H1 (cell line): ENCODE data around the gene GTF3C2. TPM values are rescaled to one million over a fixed set of nuclear protein-coding genes. Genes with fewer than 3 reads are reported as not detected.
A peak's percentile ranks its signal among the peaks of the same experiment; 100 is the strongest.

Experiments
- CTCF ChIA-PET: fragments of 300-600 bp; sonication (Branson Sonifier 250); formaldehyde crosslinking; loops from one replicate; lab custom pipeline; 2021; ENCODE audit not compliant: partially characterized antibody; lab: Charles Lee
- POLR2A ChIA-PET: fragments of 300-600 bp; sonication (Branson Sonifier 250); formaldehyde crosslinking; loops from one replicate; lab custom pipeline; 2021; ENCODE audit warnings: inconsistent platforms; ENCODE audit not compliant: partially characterized antibody; lab: Charles Lee
- DNase-seq, 2 experiments: peaks; one replicate each; pipeline versions ENCODE4 v3.0.0 to v3.0.0-alpha.2; 2010 to 2022; ENCODE audit warnings: low spot score in 2 of 2, low read depth in 1 of 2, mixed read lengths in 1 of 2
- FAIRE-seq: peaks from 2 replicates; lab custom pipeline; 2011; peaks lifted over from hg19 to GRCh38; lab: Jason Lieb, UNC
- H2AFZ ChIP-seq: 2 replicates; pipeline ENCODE4 v1.8.1; 2012; ENCODE audit warnings: low read length, inconsistent platforms
- H2AK5ac ChIP-seq: 2 replicates; pipeline ENCODE4 v1.6.1; 2013; ENCODE audit warnings: low read depth, low read length
- H2BK120ac ChIP-seq: replicated peaks from 2 replicates; pipeline ENCODE3; 2013; ENCODE audit warnings: low read depth, low read length, inconsistent platforms
- H2BK12ac ChIP-seq: 2 replicates; pipeline ENCODE4 v1.6.1; 2013; ENCODE audit warnings: low read depth, low read length
- H2BK15ac ChIP-seq: 2 replicates; pipeline ENCODE4 v1.6.1; 2013; ENCODE audit warnings: low read length
- H2BK20ac ChIP-seq: 2 replicates; pipeline ENCODE4 v1.6.1; 2013; ENCODE audit warnings: low read length
- H2BK5ac ChIP-seq: 2 replicates; pipeline ENCODE4 v1.6.1; 2013; ENCODE audit warnings: low read depth, low read length
- H3K14ac ChIP-seq: 2 replicates; pipeline ENCODE4 v1.6.1; 2013; ENCODE audit warnings: inconsistent platforms; ENCODE audit not compliant: insufficient read length
- H3K18ac ChIP-seq: 2 replicates; pipeline ENCODE4 v1.6.1; 2013; ENCODE audit warnings: low read length; ENCODE audit errors: extremely low read depth
- H3K23ac ChIP-seq: 2 replicates; pipeline ENCODE4 v1.6.1; 2013; ENCODE audit warnings: inconsistent platforms; ENCODE audit not compliant: insufficient read length
- H3K23me2 ChIP-seq: 2 replicates; pipeline ENCODE4 v1.6.1; 2013; ENCODE audit warnings: low read depth, low read length
- H3K27ac ChIP-seq: 2 replicates; pipeline ENCODE4 v1.6.1; 2011; ENCODE audit warnings: low read depth, low read length, inconsistent platforms
- H3K27me3 ChIP-seq, 4 experiments: replicated peaks in 1 of 4; 1 replicate in 1 of 4; 2 replicates in 3 of 4; pipeline versions ENCODE4 v1.6.1 to v1.8.1; 2011 to 2013; ENCODE audit warnings: low read length in 3 of 4, mild to moderate bottlenecking in 3 of 4, inconsistent platforms in 2 of 4, mixed read lengths in 2 of 4, moderate library complexity in 1 of 4; ENCODE audit not compliant: control insufficient read depth in 3 of 4, insufficient read depth in 3 of 4; ENCODE audit errors: extremely low read depth in 1 of 4
- H3K36me3 ChIP-seq, 4 experiments: 2 replicates each; pipeline versions ENCODE4 v1.6.1 to v1.8.1; 2011 to 2013; ENCODE audit warnings: mild to moderate bottlenecking in 4 of 4, low read length in 3 of 4, moderate library complexity in 2 of 4, control low read depth in 1 of 4, inconsistent platforms in 1 of 4; ENCODE audit not compliant: insufficient read depth in 4 of 4, control insufficient read depth in 2 of 4
- H3K4ac ChIP-seq: replicated peaks from 2 replicates; pipeline ENCODE3; 2013; ENCODE audit warnings: low read length, low read depth, mixed read lengths, inconsistent platforms; ENCODE audit not compliant: insufficient read length
- H3K4me1 ChIP-seq, 4 experiments: replicated peaks in 1 of 4; 1 replicate in 1 of 4; 2 replicates in 3 of 4; pipeline versions ENCODE4 v1.6.1 to v1.8.1; 2011 to 2013; ENCODE audit warnings: low read length in 3 of 4, inconsistent platforms in 2 of 4, mixed read lengths in 1 of 4; ENCODE audit not compliant: insufficient read depth in 4 of 4, control insufficient read depth in 3 of 4
- H3K4me2 ChIP-seq, 2 experiments: 2 replicates each; pipeline versions ENCODE4 v1.6.1 to v1.8.1; 2011 to 2013; ENCODE audit warnings: low read depth in 2 of 2, low read length in 2 of 2, control low read depth in 1 of 2, inconsistent platforms in 1 of 2, mild to moderate bottlenecking in 1 of 2; ENCODE audit not compliant: insufficient read depth in 1 of 2
- H3K4me3 ChIP-seq, 4 experiments: fragments of 200-600, 300-600 bp in 1 of 4; sonication (generic), shearing (Covaris generic), sonication (Bioruptor Twin) in 1 of 4; 2 replicates each; pipeline versions ENCODE4 v1.5.1 to v1.8.1; 2011 to 2016; ENCODE audit warnings: low read length in 4 of 4, low read depth in 3 of 4, control low read depth in 2 of 4, inconsistent platforms in 2 of 4, mild to moderate bottlenecking in 2 of 4, mixed read lengths in 1 of 4, moderate library complexity in 1 of 4; ENCODE audit not compliant: insufficient read depth in 2 of 4; ENCODE audit errors: extremely low read depth in 1 of 4
- H3K56ac ChIP-seq: replicated peaks from 2 replicates; pipeline ENCODE3; 2013; ENCODE audit warnings: low read depth, mild to moderate bottlenecking, mixed read lengths, low read length, inconsistent platforms; ENCODE audit not compliant: insufficient read length
- H3K79me1 ChIP-seq: 2 replicates; pipeline ENCODE4 v1.6.1; 2013; ENCODE audit warnings: low read depth, low read length, control low read depth
- H3K79me2 ChIP-seq, 2 experiments: 2 replicates each; pipeline versions ENCODE4 v1.6.1 to v1.8.1; 2012 to 2013; ENCODE audit warnings: low read length in 2 of 2, mild to moderate bottlenecking in 2 of 2, inconsistent platforms in 1 of 2; ENCODE audit not compliant: insufficient read depth in 2 of 2, control insufficient read depth in 1 of 2
- H3K9ac ChIP-seq, 4 experiments: replicated peaks in 1 of 4; 1 replicate in 1 of 4; 2 replicates in 3 of 4; pipeline versions ENCODE4 v1.6.1 to v1.8.1; 2011 to 2013; ENCODE audit warnings: low read depth in 3 of 4, low read length in 3 of 4, control low read depth in 2 of 4, mild to moderate bottlenecking in 2 of 4, moderate library complexity in 2 of 4, inconsistent platforms in 1 of 4; ENCODE audit errors: extremely low read depth in 1 of 4
- H3K9me3 ChIP-seq, 2 experiments: 2 replicates each; pipeline versions ENCODE4 v1.6.1 to v1.8.1; 2012 to 2013; ENCODE audit warnings: mild to moderate bottlenecking in 2 of 2, moderate library complexity in 2 of 2, control low read depth in 1 of 2, inconsistent platforms in 1 of 2, low read depth in 1 of 2, low read length in 1 of 2, mixed read lengths in 1 of 2; ENCODE audit not compliant: insufficient read depth in 2 of 2
- H4K20me1 ChIP-seq, 2 experiments: replicated peaks in 1 of 2; 2 replicates each; pipeline versions ENCODE3 to v1.8.1; 2011 to 2013; ENCODE audit warnings: inconsistent platforms in 2 of 2, low read length in 2 of 2, mild to moderate bottlenecking in 1 of 2; ENCODE audit not compliant: insufficient read depth in 2 of 2, control insufficient read depth in 1 of 2
- H4K5ac ChIP-seq: 2 replicates; pipeline ENCODE4 v1.6.1; 2013; ENCODE audit warnings: low read length, low read depth, mixed read lengths, inconsistent platforms; ENCODE audit not compliant: insufficient read length
- H4K8ac ChIP-seq: 2 replicates; pipeline ENCODE4 v1.8.0; 2013; ENCODE audit warnings: mild to moderate bottlenecking, moderate library complexity, low read length, inconsistent platforms; ENCODE audit not compliant: insufficient read depth; ENCODE audit errors: extremely low read depth
- H4K91ac ChIP-seq: replicated peaks from 2 replicates; pipeline ENCODE3; 2013; ENCODE audit warnings: low read length, mixed read lengths, inconsistent platforms; ENCODE audit not compliant: insufficient read length
- CBX8 ChIP-seq: fragments of 300-800, 300-1000 bp; sonication (generic); IDR thresholded peaks from 2 replicates; pipeline ENCODE4 v1.7.1; 2016; ENCODE audit warnings: low read depth, low read length, borderline replicate concordance
- E2F6 ChIP-seq: IDR thresholded peaks from 2 replicates; pipeline ENCODE4 v1.6.1; 2012; ENCODE audit warnings: inconsistent platforms
- HDAC6 ChIP-seq: IDR thresholded peaks from one replicate; pipeline ENCODE4 v1.7.1; 2012; ENCODE audit warnings: low read depth, mild to moderate bottlenecking, inconsistent platforms, low read length, moderate library complexity
- JUND ChIP-seq: IDR thresholded peaks from 2 replicates; pipeline ENCODE4 v1.6.1; 2011; ENCODE audit warnings: mild to moderate bottlenecking, improper control_type of control experiment, low read length
- MAX ChIP-seq: IDR thresholded peaks from 2 replicates; pipeline ENCODE4 v1.6.1; 2012; ENCODE audit warnings: inconsistent platforms
- PHF8 ChIP-seq: fragments of 200-600 bp; sonication (generic); conservative IDR thresholded peaks from 2 replicates; pipeline ENCODE4 v1.7.1; 2012; ENCODE audit warnings: low read depth, mild to moderate bottlenecking, inconsistent platforms, low read length, moderate library complexity
- POLR2A ChIP-seq, 2 experiments: IDR thresholded peaks; 1 replicate in 1 of 2; 2 replicates in 1 of 2; pipeline ENCODE4 v1.6.1; 2011; ENCODE audit warnings: low read depth in 2 of 2, low read length in 2 of 2, mild to moderate bottlenecking in 2 of 2; ENCODE audit errors: control extremely low read depth in 1 of 2
- SIN3A ChIP-seq, 2 experiments: IDR thresholded peaks in 1 of 2; conservative IDR thresholded peaks in 1 of 2; 2 replicates each; pipeline ENCODE4 v1.6.1; 2011 to 2012; ENCODE audit warnings: low read length in 2 of 2, improper control_type of control experiment in 1 of 2, low read depth in 1 of 2, mild to moderate bottlenecking in 1 of 2
- SP1 ChIP-seq: IDR thresholded peaks from 2 replicates; pipeline ENCODE4 v1.6.1; 2011; ENCODE audit warnings: low read depth, low read length
- TCF12 ChIP-seq: IDR thresholded peaks from 2 replicates; pipeline ENCODE4 v1.6.1; 2011; ENCODE audit warnings: low read depth, mild to moderate bottlenecking, low read length
- WGBS, 2 experiments: shearing (Covaris generic) in 1 of 2; methylation state at CpG; one replicate each; pipeline versions ENCODE4 v1.1.6 to v1.1.7; 2013 to 2015; ENCODE audit warnings: low lambda C conversion rate in 2 of 2, mixed read lengths in 2 of 2, inconsistent platforms in 1 of 2, low coverage in 1 of 2, missing lambda C conversion rate in 1 of 2; ENCODE audit not compliant: insufficient replicate concordance in 2 of 2, insufficient coverage in 1 of 2, insufficient read length in 1 of 2; ENCODE audit errors: extremely low coverage in 1 of 2, missing lambda C conversion rate in 1 of 2; 5-methylcytosine and 5-hydroxymethylcytosine counted together
- polyA plus RNA-seq, 7 experiments: library from polyadenylated mRNA; depleted of rRNA in 3 of 7; stranded (reverse) in 5 of 7; unstranded in 2 of 7; fragments of >200 nt in 5 of 7; fragments of 200-250 nt in 2 of 7; gene quantifications; 1 replicate in 5 of 7; 2 replicates in 1 of 7; 4 replicates in 1 of 7; pipeline versions ENCODE4 v1.2.1 to v1.2.3, GENCODE V29; 2011 to 2013; ENCODE audit warnings: missing spikeins in 2 of 7, mixed read lengths in 2 of 7
- total RNA-seq: library from RNA; stranded (reverse); fragmentation: NEBNext Ultra II Directional; extraction: Animal tissue kit (Norgen Biotek cat#: 25700); gene quantifications from 2 replicates; pipeline ENCODE4 v1.2.1, GENCODE V29; 2021

The GTF3C2 gene
- total and polyA plus RNA-seq, 2 of the 8 experiments (the other 6 are each of a cell fraction or from before 2014, with no cell fraction given) = 118 to 127 TPM

- no peak overlapping the region for H4K5ac ChIP-seq
- H2BK5ac ChIP-seq = peak overlapping the region; percentile 23; the same call in 1 of the 2 replicates
- ChIA-PET POLR2A (interaction anchor here (0.6 to 2.4 kb wide), 8 partner anchors 8 to 66 kb away, joined by 3 to 13 read pairs (median 4); partner anchors contain the start of genes GTF3C2 and MPV17), CTCF (interaction anchor here (0.6 to 5.9 kb wide), 6 partner anchors 11 to 842 kb away, joined by 3 to 48 read pairs (median 3); no protein-coding TSS in a partner anchor)
- H2BK20ac ChIP-seq = no peak overlapping the region
- H4K8ac ChIP-seq = no peak overlapping the region
- H3K23me2 ChIP-seq = 0 out of 2 replicates have a peak, but pooled peaks cover 2% of the 10 kb centered on the region
- H2BK12ac ChIP-seq = no peak overlapping the region
- H2AK5ac ChIP-seq = no peak overlapping the region
- no peak for DNase-seq
- no peak overlapping the region for H2BK120ac ChIP-seq
- peaks cover 0 to 2% (median 0%) of the 10 kb centered on the region in 4 experiments; a peak in 1 of 7 replicates for H3K4me1 ChIP-seq
- no peak overlapping the region for H2AFZ ChIP-seq
- H2BK15ac ChIP-seq = no peak overlapping the region
- H3K9ac ChIP-seq = no peak overlapping the region
- H3K56ac ChIP-seq = no peak overlapping the region
- no peak overlapping the region for H3K27ac ChIP-seq
- no peaks in the 10 kb centered on the region for H4K20me1 ChIP-seq
- H3K4me2 ChIP-seq = no peak overlapping the region
- 89% methylated on average over 8 of the region's 8 CpGs; no CpG with 5 or more reads in 1 of the 2 experiments for WGBS, 2 experiments
- FAIRE-seq = no peak
- no peak overlapping the region for H3K4ac ChIP-seq
- H3K79me2 ChIP-seq = no peaks in the 10 kb centered on the region
- no peak overlapping the region for H3K4me3 ChIP-seq
- H3K9me3 ChIP-seq = no peaks in the 10 kb centered on the region
- peaks cover 2% of the 10 kb centered on the region; the same call in 1 of the 2 replicates for H3K79me1 ChIP-seq
- H3K23ac ChIP-seq = no peak overlapping the region
- H3K18ac ChIP-seq = no peak overlapping the region
- no peaks in the 10 kb centered on the region; a peak in 3 of 7 replicates for H3K27me3 ChIP-seq
- no peak overlapping the region for H3K14ac ChIP-seq
- H4K91ac ChIP-seq = no peak overlapping the region
- H3K36me3 ChIP-seq = peaks cover 0 to 4% (median 0%) of the 10 kb centered on the region in 4 experiments; a peak in 1 of 8 replicates
- TF ChIP-seq SIN3A (conservative IDR thresholded peaks at IDR 0.05 in 1 of 2, IDR thresholded peaks at IDR 0.05 in 1 of 2; ENCODE audit: low read depth in 1 of 2, low read length in 2 of 2) (no peak), SP1 (no peak), TCF12 (no peak), MAX (no peak), E2F6 (no peak), JUND (no peak), PHF8 (no peak), POLR2A (IDR thresholded peaks at IDR 0.05; ENCODE audit: control extremely low read depth in 1 of 2, low read depth in 2 of 2, low read length in 2 of 2) (no peak), CBX8 (no peak), HDAC6 (no peak)
These were observed 42.5 kb downstream of the GTF3C2 start for GRCh38 chr2:27313882-27314645.
